HG02610 (cell line): ENCODE results near the gene IQCC.
A peak's percentile ranks its signal among the peaks of the same experiment; 100 is the strongest.

Experiments used
- ATAC-seq: cut with Tn5 transposase; IDR thresholded peaks from one replicate; pipeline ENCODE4 v1.9.1; 2021; ENCODE audit warnings: mild to moderate bottlenecking, moderate library complexity; ENCODE audit not compliant: unreplicated experiment

IQCC gene

GRCh38 chr1:32195531-32195930, 9.9 kb upstream of the IQCC start:
- ATAC-seq, result no peak

- no peak for ATAC-seq
Measured at GRCh38 chr1:32195972-32196823, 9.3 kb upstream of the IQCC start.

- no peak for ATAC-seq
Measured at GRCh38 chr1:32197074-32197473, 8.4 kb upstream of the IQCC start.

- no peak for ATAC-seq
Measured at GRCh38 chr1:32197837-32198236, 7.6 kb upstream of the IQCC start.

GRCh38 chr1:32198237-32199042, 7.0 kb upstream of the IQCC start:
- no peak for ATAC-seq

- no peak for ATAC-seq
Measured at GRCh38 chr1:32199043-32199716, 6.3 kb upstream of the IQCC start.

- no peak for ATAC-seq
Measured at GRCh38 chr1:32199717-32200072, 5.8 kb upstream of the IQCC start.

- no peak for ATAC-seq
Measured at GRCh38 chr1:32200226-32201010, 5.1 kb upstream of the IQCC start, which contains the start of gene CCDC28B. TSS of gene CCDC28B (plus strand) at chr1:32200595. CDS start at chr1:32201936, 1,341 bp downstream.

- ATAC-seq, result peak; percentile 30
Measured at GRCh38 chr1:32201011-32201855, 4.2 kb upstream of the IQCC start.

GRCh38 chr1:32204943-32205361, 519 bp upstream of the IQCC start:
- ATAC-seq, result no peak

GRCh38 chr1:32208469-32208868, 3.0 kb downstream of the IQCC start:
- ATAC-seq, result no peak

- no peak for ATAC-seq
Measured at GRCh38 chr1:32208891-32209328, 3.4 kb downstream of the IQCC start, which contains the start of gene DCDC2B. TSS of gene DCDC2B (plus strand) at chr1:32209089. CDS start at chr1:32209094, 5 bp downstream.

- no peak for ATAC-seq
Measured at GRCh38 chr1:32215629-32216480, 10.4 kb downstream of the IQCC start.

GRCh38 chr1:32216566-32216965, 11.1 kb downstream of the IQCC start:
- no peak for ATAC-seq

- ATAC-seq, result no peak
Measured at GRCh38 chr1:32219022-32219421, 13.6 kb downstream of the IQCC start.

GRCh38 chr1:32220746-32221580, 15.5 kb downstream of the IQCC start:
- no peak for ATAC-seq

- ATAC-seq, result no peak
Measured at GRCh38 chr1:32221581-32221979, 16.1 kb downstream of the IQCC start.
